Measurements from ENCODE around the gene ARHGEF25. TPM values are rescaled to one million over a fixed set of nuclear protein-coding genes. Genes with fewer than 3 reads are reported as not detected.

Gene ARHGEF25
- total RNA-seq, 4 donors from 2014 or later: 1.9 to 3.3 (median 2.4) TPM

- in situ Hi-C loops (cut with MboI; ENCODE audit: low sequenced_read_pairs in 4 of 4): loop anchor here in 1 of 4 donors (5.0 kb wide), 1 partner anchor 45 kb away; no protein-coding TSS in a partner anchor
- Histone ChIP-seq H3K4me1 (no peaks in the 10 kb centered on the region), H3K4me3 (no peak overlapping the region), H3K36me3 (no peaks in the 10 kb centered on the region), H3K27me3 (no peaks in the 10 kb centered on the region), H3K27ac (no peak overlapping the region), H3K9me3 (no peaks in the 10 kb centered on the region)
- ATAC-seq: no peak
- no peak for DNase-seq
- no peak for TF ChIP-seq POLR2A (IDR thresholded peaks at IDR 0.05)
- TF ChIP-seq, protein P1, sequence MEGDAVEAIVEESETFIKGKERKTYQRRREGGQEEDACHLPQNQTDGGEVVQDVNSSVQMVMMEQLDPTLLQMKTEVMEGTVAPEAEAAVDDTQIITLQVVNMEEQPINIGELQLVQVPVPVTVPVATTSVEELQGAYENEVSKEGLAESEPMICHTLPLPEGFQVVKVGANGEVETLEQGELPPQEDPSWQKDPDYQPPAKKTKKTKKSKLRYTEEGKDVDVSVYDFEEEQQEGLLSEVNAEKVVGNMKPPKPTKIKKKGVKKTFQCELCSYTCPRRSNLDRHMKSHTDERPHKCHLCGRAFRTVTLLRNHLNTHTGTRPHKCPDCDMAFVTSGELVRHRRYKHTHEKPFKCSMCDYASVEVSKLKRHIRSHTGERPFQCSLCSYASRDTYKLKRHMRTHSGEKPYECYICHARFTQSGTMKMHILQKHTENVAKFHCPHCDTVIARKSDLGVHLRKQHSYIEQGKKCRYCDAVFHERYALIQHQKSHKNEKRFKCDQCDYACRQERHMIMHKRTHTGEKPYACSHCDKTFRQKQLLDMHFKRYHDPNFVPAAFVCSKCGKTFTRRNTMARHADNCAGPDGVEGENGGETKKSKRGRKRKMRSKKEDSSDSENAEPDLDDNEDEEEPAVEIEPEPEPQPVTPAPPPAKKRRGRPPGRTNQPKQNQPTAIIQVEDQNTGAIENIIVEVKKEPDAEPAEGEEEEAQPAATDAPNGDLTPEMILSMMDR (IDR thresholded peaks at IDR 0.05 in 4 of 5, conservative IDR thresholded peaks at IDR 0.05 in 1 of 5): no peak
- intact Hi-C loops (cut with DNase I; ENCODE audit: low total_unique reads): loop anchor here (2.0 to 10.0 kb wide), 2 partner anchors 51 to 323 kb away; partner anchors contain the start of gene B4GALNT1
These were observed 29.4 kb upstream of the ARHGEF25 start for GRCh38 chr12:57581802-57582201.

GRCh38 chr12:57582440-57582839 is 28.8 kb upstream of the ARHGEF25 start:
- Histone ChIP-seq H3K9me3 (no peaks in the 10 kb centered on the region), H3K36me3 (no peaks in the 10 kb centered on the region), H3K4me1 (no peaks in the 10 kb centered on the region), H3K4me3 (no peak overlapping the region), H3K27me3 (no peaks in the 10 kb centered on the region), H3K27ac (no peak overlapping the region)
- DNase-seq: no peak
- no peak for ATAC-seq
- TF ChIP-seq, protein P1 (IDR thresholded peaks at IDR 0.05 in 4 of 5, conservative IDR thresholded peaks at IDR 0.05 in 1 of 5): no peak
- TF ChIP-seq POLR2A (IDR thresholded peaks at IDR 0.05): no peak
- in situ Hi-C loops (cut with MboI; ENCODE audit: low sequenced_read_pairs in 4 of 4): loop anchor here in 1 of 4 donors (5.0 kb wide), 1 partner anchor 45 kb away; no protein-coding TSS in a partner anchor
- intact Hi-C loops (cut with DNase I; ENCODE audit: low total_unique reads): loop anchor here (2.0 to 10.0 kb wide), 2 partner anchors 50 to 322 kb away; partner anchors contain the start of gene B4GALNT1

DNA sequence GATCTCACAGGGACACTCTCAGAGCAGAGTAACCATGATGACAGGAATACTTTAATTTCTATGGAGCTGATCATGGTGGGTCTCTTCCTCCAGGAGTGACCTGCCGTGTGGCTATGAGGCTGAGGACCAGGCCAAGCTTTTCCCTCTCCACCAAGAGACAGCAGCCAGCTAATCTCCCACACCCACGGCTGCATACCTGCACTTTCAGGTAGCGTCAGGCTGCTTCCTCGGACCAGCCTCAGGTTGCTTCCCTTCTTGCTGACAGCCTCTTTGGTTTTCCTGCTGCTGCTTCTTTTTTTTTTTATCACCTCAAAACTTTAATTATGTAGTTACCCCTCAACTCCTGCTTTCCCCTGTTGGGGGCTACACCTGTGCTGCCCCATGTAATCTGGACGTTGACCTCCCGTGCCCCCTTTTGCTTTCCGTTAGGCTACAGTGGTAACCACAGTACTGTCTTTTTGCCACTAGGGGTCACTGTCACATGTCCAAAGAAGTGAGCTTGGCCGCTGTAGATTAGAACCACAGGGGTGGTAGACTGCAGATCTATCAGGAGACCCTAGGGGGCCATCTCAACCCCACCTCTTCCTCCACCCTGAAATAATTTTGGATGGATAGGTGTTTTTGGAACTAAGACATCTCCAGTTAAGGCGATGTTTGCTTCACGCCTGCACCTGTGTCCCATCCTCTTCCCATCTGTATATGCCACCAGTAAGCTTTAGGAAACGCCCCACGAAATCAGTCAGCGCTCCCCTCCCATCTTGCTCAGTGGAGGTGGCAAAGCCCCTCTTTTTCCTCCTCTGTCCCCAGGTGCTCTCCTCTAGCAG is 28.0 kb upstream of the ARHGEF25 start:
- Histone ChIP-seq H3K36me3 (no peaks in the 10 kb centered on the region), H3K4me1 (no peaks in the 10 kb centered on the region), H3K27me3 (no peaks in the 10 kb centered on the region), H3K27ac (no peak overlapping the region), H3K4me3 (no peak overlapping the region), H3K9me3 (no peaks in the 10 kb centered on the region)
- in situ Hi-C loops (cut with MboI; ENCODE audit: low sequenced_read_pairs in 4 of 4): loop anchor here in 1 of 4 donors (5.0 kb wide), 1 partner anchor 44 kb away; no protein-coding TSS in a partner anchor
- ATAC-seq (peak; percentile 92 to 99), DNase-seq (peak; percentile 39 to 48)
- TF ChIP-seq, protein P1 (IDR thresholded peaks at IDR 0.05 in 4 of 5, conservative IDR thresholded peaks at IDR 0.05 in 1 of 5): peak; percentile 83 to 91 (median 86)
- no peak for TF ChIP-seq POLR2A (IDR thresholded peaks at IDR 0.05)
- intact Hi-C loops (cut with DNase I; ENCODE audit: low total_unique reads): loop anchor here (1.0 to 10.0 kb wide), 3 partner anchors 38 to 322 kb away; partner anchors contain the start of gene B4GALNT1

DNA sequence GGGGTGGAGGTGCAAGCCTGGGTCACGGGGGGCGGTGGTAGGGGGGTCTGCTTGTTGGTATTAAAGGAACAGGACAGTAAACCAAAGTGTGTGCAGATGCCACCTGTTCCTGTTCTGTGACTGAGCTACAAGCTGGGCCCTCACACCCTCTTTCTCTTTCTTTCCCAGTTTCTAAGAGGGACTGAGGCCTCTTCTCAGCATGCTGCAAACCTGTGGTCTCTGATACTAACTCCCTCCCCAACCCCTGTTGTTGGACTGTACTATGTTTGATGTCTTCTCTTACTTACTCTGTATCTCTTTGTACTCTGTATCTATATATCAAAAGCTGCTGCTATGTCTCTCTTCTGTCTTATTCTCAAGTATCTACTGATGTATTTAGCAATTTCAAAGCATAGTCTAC is 27.2 kb upstream of the ARHGEF25 start:
- Histone ChIP-seq H3K4me3 (no peak overlapping the region), H3K27me3 (no peaks in the 10 kb centered on the region), H3K9me3 (no peaks in the 10 kb centered on the region), H3K4me1 (no peaks in the 10 kb centered on the region), H3K36me3 (no peaks in the 10 kb centered on the region), H3K27ac (no peak overlapping the region)
- DNase-seq (no peak), ATAC-seq (no peak)
- in situ Hi-C loops (cut with MboI; ENCODE audit: low sequenced_read_pairs in 4 of 4): loop anchor here in 1 of 4 donors (5.0 kb wide), 1 partner anchor 43 kb away; no protein-coding TSS in a partner anchor
- TF ChIP-seq, protein P1 (IDR thresholded peaks at IDR 0.05 in 4 of 5, conservative IDR thresholded peaks at IDR 0.05 in 1 of 5): no peak
- no peak for TF ChIP-seq POLR2A (IDR thresholded peaks at IDR 0.05)
- intact Hi-C loops (cut with DNase I; ENCODE audit: low total_unique reads): loop anchor here (10.0 kb wide), 1 partner anchor 321 kb away; no protein-coding TSS in a partner anchor
